HepG2 (cell line): ENCODE data around the gene ABCA13. TPM values are rescaled to one million over a fixed set of nuclear protein-coding genes. Genes with fewer than 3 reads are reported as not detected.

Source experiments
- GMEB1 ChIP-seq: sonication (generic); formaldehyde crosslinking; IDR thresholded peaks from 2 replicates; pipeline ENCODE4 v1.5.1; 2020; ENCODE audit warnings: missing genetic modification reagents, mild to moderate bottlenecking, borderline replicate concordance
- GTF3A ChIP-seq: sonication (generic); formaldehyde crosslinking; conservative IDR thresholded peaks from 2 replicates; pipeline ENCODE4 v1.4.0; 2020; ENCODE audit warnings: mild to moderate bottlenecking, missing genetic modification reagents
- KAT2B ChIP-seq: fragments of 150-350 bp; IDR thresholded peaks from 2 replicates; pipeline ENCODE4 v1.6.1; 2014; ENCODE audit warnings: low read depth, low read length, borderline replicate concordance
- MAF1 ChIP-seq: sonication (generic); formaldehyde crosslinking; IDR thresholded peaks from 2 replicates; pipeline ENCODE4 v1.5.0; 2020; ENCODE audit warnings: missing genetic modification reagents, borderline replicate concordance
- MED8 ChIP-seq: sonication (generic); formaldehyde crosslinking; IDR thresholded peaks from 2 replicates; pipeline ENCODE4 v1.8.1; 2023; ENCODE audit warnings: mild to moderate bottlenecking, missing genetic modification reagents; ENCODE audit not compliant: insufficient replicate concordance
- MEIS1 ChIP-seq: sonication (generic); formaldehyde crosslinking; IDR thresholded peaks from 2 replicates; pipeline ENCODE4 v1.9.0; 2021; ENCODE audit warnings: mild to moderate bottlenecking, missing genetic modification reagents, moderate library complexity, borderline replicate concordance
- NRL ChIP-seq: sonication (generic); formaldehyde crosslinking; IDR thresholded peaks from 2 replicates; pipeline ENCODE4 v1.5.0; 2020; ENCODE audit warnings: missing genetic modification reagents, mild to moderate bottlenecking, moderate library complexity, borderline replicate concordance
- SIN3A ChIP-seq: IDR thresholded peaks from 2 replicates; pipeline ENCODE4 v1.6.1; 2011; ENCODE audit warnings: low read depth, mild to moderate bottlenecking, control low read depth, low read length, borderline replicate concordance
- SMAD9 ChIP-seq: sonication (generic); formaldehyde crosslinking; IDR thresholded peaks from 2 replicates; pipeline ENCODE4 v1.5.1; 2020; ENCODE audit warnings: mild to moderate bottlenecking, missing genetic modification reagents
- TOE1 ChIP-seq: sonication (generic); formaldehyde crosslinking; IDR thresholded peaks from 2 replicates; pipeline ENCODE4 v1.4.0; 2020; ENCODE audit warnings: mild to moderate bottlenecking, missing genetic modification reagents
- ZBTB7A ChIP-seq: sonication (generic); formaldehyde crosslinking; IDR thresholded peaks from 2 replicates; pipeline ENCODE4 v1.8.0; 2022; ENCODE audit warnings: mild to moderate bottlenecking, missing genetic modification reagents
- ZC3H13 ChIP-seq: sonication (generic); formaldehyde crosslinking; IDR thresholded peaks from 2 replicates; pipeline ENCODE4 v1.8.1; 2023; ENCODE audit warnings: mild to moderate bottlenecking, missing genetic modification reagents, moderate library complexity
- ZNF280B ChIP-seq: sonication (generic); formaldehyde crosslinking; IDR thresholded peaks from 2 replicates; pipeline ENCODE4 v1.5.0; 2020; ENCODE audit warnings: missing genetic modification reagents, mild to moderate bottlenecking, borderline replicate concordance
- ZNF513 ChIP-seq: sonication (generic); formaldehyde crosslinking; conservative IDR thresholded peaks from 2 replicates; pipeline ENCODE4 v1.5.0; 2020; ENCODE audit warnings: missing genetic modification reagents
- polyA plus RNA-seq, 8 experiments: library from polyadenylated mRNA; depleted of rRNA in 3 of 8; stranded (reverse) in 7 of 8; unstranded in 1 of 8; fragments of >200 nt; fragmentation: Illumina TruSeq in 4 of 8; extraction: Trizol in 4 of 8; gene quantifications; 2 replicates each; pipeline versions ENCODE4 v1.2.1 to v1.2.3, GENCODE V29; 2011 to 2016; ENCODE audit warnings: low read depth in 4 of 8, missing spikeins in 1 of 8, mixed read lengths in 1 of 8; ENCODE audit not compliant: insufficient read depth in 1 of 8
- total RNA-seq, 5 experiments: library from RNA; depleted of rRNA; stranded (reverse); fragments of >200 nt; fragmentation: Illumina TruSeq; extraction: Trizol; gene quantifications; 2 replicates each; pipeline ENCODE4 v1.2.3, GENCODE V29; 2016; ENCODE audit warnings: low read depth in 1 of 5
- TF ChIP-seq, protein P1 (sequence below): sonication (generic); formaldehyde crosslinking; IDR thresholded peaks from 2 replicates; pipeline ENCODE4 v1.9.0; 2021; ENCODE audit warnings: missing genetic modification reagents, borderline replicate concordance
- TF ChIP-seq, protein P2 (sequence below): sonication (generic); formaldehyde crosslinking; IDR thresholded peaks from 2 replicates; pipeline ENCODE4 v1.4.0; 2020; ENCODE audit warnings: missing genetic modification reagents

Gene ABCA13
- total and polyA plus RNA-seq, 2 of the 13 experiments (the other 11 are each of a cell fraction or from before 2014, with no cell fraction given): 0.03 TPM; not detected in 1

GRCh38 chr7:48144291-48144768 lies 26.9 kb upstream of the ABCA13 start (continued):
- TF ChIP-seq, protein P1, sequence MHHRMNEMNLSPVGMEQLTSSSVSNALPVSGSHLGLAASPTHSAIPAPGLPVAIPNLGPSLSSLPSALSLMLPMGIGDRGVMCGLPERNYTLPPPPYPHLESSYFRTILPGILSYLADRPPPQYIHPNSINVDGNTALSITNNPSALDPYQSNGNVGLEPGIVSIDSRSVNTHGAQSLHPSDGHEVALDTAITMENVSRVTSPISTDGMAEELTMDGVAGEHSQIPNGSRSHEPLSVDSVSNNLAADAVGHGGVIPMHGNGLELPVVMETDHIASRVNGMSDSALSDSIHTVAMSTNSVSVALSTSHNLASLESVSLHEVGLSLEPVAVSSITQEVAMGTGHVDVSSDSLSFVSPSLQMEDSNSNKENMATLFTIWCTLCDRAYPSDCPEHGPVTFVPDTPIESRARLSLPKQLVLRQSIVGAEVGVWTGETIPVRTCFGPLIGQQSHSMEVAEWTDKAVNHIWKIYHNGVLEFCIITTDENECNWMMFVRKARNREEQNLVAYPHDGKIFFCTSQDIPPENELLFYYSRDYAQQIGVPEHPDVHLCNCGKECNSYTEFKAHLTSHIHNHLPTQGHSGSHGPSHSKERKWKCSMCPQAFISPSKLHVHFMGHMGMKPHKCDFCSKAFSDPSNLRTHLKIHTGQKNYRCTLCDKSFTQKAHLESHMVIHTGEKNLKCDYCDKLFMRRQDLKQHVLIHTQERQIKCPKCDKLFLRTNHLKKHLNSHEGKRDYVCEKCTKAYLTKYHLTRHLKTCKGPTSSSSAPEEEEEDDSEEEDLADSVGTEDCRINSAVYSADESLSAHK (CRISPR knock-in tag): no peak
- no peak for TF ChIP-seq ZBTB7A (CRISPR knock-in tag)
- no peak for TF ChIP-seq ZNF513 (CRISPR knock-in tag)
- TF ChIP-seq MED8 (CRISPR knock-in tag): peak; percentile 51
- no peak for TF ChIP-seq ZNF280B (CRISPR knock-in tag)
- no peak for TF ChIP-seq ZC3H13
- 0 out of 2 replicates have a peak, but pooled peaks have one; percentile 30 for TF ChIP-seq TOE1 (CRISPR knock-in tag)
- TF ChIP-seq SMAD9 (CRISPR knock-in tag): no peak
- TF ChIP-seq, protein P2, sequence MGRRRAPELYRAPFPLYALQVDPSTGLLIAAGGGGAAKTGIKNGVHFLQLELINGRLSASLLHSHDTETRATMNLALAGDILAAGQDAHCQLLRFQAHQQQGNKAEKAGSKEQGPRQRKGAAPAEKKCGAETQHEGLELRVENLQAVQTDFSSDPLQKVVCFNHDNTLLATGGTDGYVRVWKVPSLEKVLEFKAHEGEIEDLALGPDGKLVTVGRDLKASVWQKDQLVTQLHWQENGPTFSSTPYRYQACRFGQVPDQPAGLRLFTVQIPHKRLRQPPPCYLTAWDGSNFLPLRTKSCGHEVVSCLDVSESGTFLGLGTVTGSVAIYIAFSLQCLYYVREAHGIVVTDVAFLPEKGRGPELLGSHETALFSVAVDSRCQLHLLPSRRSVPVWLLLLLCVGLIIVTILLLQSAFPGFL (CRISPR knock-in tag): no peak
- TF ChIP-seq MEIS1 (CRISPR knock-in tag): peak; percentile 61; the same call in 1 of the 2 replicates
- TF ChIP-seq GTF3A (CRISPR knock-in tag): no peak
- no peak for TF ChIP-seq MAF1 (CRISPR knock-in tag)
- TF ChIP-seq KAT2B: no peak
- no peak for TF ChIP-seq NRL (CRISPR knock-in tag)
- TF ChIP-seq SIN3A: no peak
- TF ChIP-seq GMEB1 (CRISPR knock-in tag): no peak
